HepG2 (cell line): Measurements from ENCODE around the gene PAPSS2. TPM values are rescaled to one million over a fixed set of nuclear protein-coding genes. Genes with fewer than 3 reads are reported as not detected.

Experiments
- CHD2 ChIP-seq: IDR thresholded peaks from 2 replicates; pipeline ENCODE4 v1.6.1; 2011; ENCODE audit warnings: low read depth, low read length, improper control_type of control experiment
- EED ChIP-seq: sonication (generic); formaldehyde crosslinking; IDR thresholded peaks from 2 replicates; pipeline ENCODE4 v1.5.0; 2020; ENCODE audit warnings: mild to moderate bottlenecking, missing genetic modification reagents
- EZH2 ChIP-seq: conservative IDR thresholded peaks from 2 replicates; pipeline ENCODE4 v1.6.1; 2012; ENCODE audit warnings: mild to moderate bottlenecking, low read depth, low read length, moderate library complexity
- HOXA7 ChIP-seq: sonication (generic); formaldehyde crosslinking; IDR thresholded peaks from 2 replicates; pipeline ENCODE4 v1.8.1; 2022; ENCODE audit warnings: mild to moderate bottlenecking, missing genetic modification reagents, moderate library complexity
- IKZF4 ChIP-seq: sonication (generic); formaldehyde crosslinking; IDR thresholded peaks from 2 replicates; pipeline ENCODE4 v1.5.1; 2020; ENCODE audit warnings: borderline replicate concordance, mild to moderate bottlenecking, low read depth, missing genetic modification reagents; ENCODE audit errors: not compliant biosample characterization
- KMT2B ChIP-seq: IDR thresholded peaks from 2 replicates; pipeline ENCODE4 v1.6.1; 2016; ENCODE audit warnings: missing genetic modification reagents, missing compliant biosample characterization
- MED13 ChIP-seq: sonication (generic); formaldehyde crosslinking; IDR thresholded peaks from 2 replicates; pipeline ENCODE4 v1.5.0; 2020; ENCODE audit warnings: missing genetic modification reagents
- NONO ChIP-seq, 2 experiments: fragments of 450-650 bp in 1 of 2; sonication (generic) in 1 of 2; formaldehyde crosslinking in 1 of 2; IDR thresholded peaks in 1 of 2; conservative IDR thresholded peaks in 1 of 2; 2 replicates each; pipeline versions ENCODE4 v1.6.1 to v1.8.0; 2017 to 2022; ENCODE audit warnings: mild to moderate bottlenecking in 1 of 2, missing genetic modification reagents in 1 of 2, moderate library complexity in 1 of 2
- NR2C2 ChIP-seq: sonication (generic); formaldehyde crosslinking; IDR thresholded peaks from 2 replicates; pipeline ENCODE4 v1.4.0; 2020; ENCODE audit warnings: missing genetic modification reagents, mild to moderate bottlenecking, moderate library complexity, borderline replicate concordance
- PCBP2 ChIP-seq: fragments of 200-400 bp; formaldehyde crosslinking; optimal IDR thresholded peaks from 2 replicates; pipeline ENCODE3; 2018; ENCODE audit warnings: low read length, low read depth; ENCODE audit not compliant: poor library complexity, severe bottlenecking
- SNAPC2 ChIP-seq: sonication (generic); formaldehyde crosslinking; IDR thresholded peaks from 2 replicates; pipeline ENCODE4 v1.8.1; 2022; ENCODE audit warnings: mild to moderate bottlenecking, missing genetic modification reagents
- TEAD2 ChIP-seq: sonication (generic); formaldehyde crosslinking; IDR thresholded peaks from 2 replicates; pipeline ENCODE4 v1.9.0; 2021; ENCODE audit warnings: missing genetic modification reagents
- ZBTB42 ChIP-seq: sonication (generic); formaldehyde crosslinking; IDR thresholded peaks from 2 replicates; pipeline ENCODE4 v1.5.0; 2020; ENCODE audit warnings: mild to moderate bottlenecking, missing genetic modification reagents
- ZNF441 ChIP-seq: sonication (generic); formaldehyde crosslinking; IDR thresholded peaks from 2 replicates; pipeline ENCODE4 v1.7.0; 2021; ENCODE audit warnings: missing genetic modification reagents, borderline replicate concordance
- ZNF616 ChIP-seq: sonication (generic); formaldehyde crosslinking; IDR thresholded peaks from 2 replicates; pipeline ENCODE4 v1.5.0; 2020; ENCODE audit warnings: low read depth, mild to moderate bottlenecking, missing genetic modification reagents
- ZNF720 ChIP-seq: sonication (generic); formaldehyde crosslinking; IDR thresholded peaks from 2 replicates; pipeline ENCODE4 v1.4.0; 2020; ENCODE audit warnings: missing genetic modification reagents
- ZNF775 ChIP-seq: sonication (generic); formaldehyde crosslinking; IDR thresholded peaks from 2 replicates; pipeline ENCODE4 v1.4.0; 2020; ENCODE audit warnings: missing genetic modification reagents, mild to moderate bottlenecking, moderate library complexity, borderline replicate concordance
- polyA plus RNA-seq, 8 experiments: library from polyadenylated mRNA; depleted of rRNA in 3 of 8; stranded (reverse) in 7 of 8; unstranded in 1 of 8; fragments of >200 nt; fragmentation: Illumina TruSeq in 4 of 8; extraction: Trizol in 4 of 8; gene quantifications; 2 replicates each; pipeline versions ENCODE4 v1.2.1 to v1.2.3, GENCODE V29; 2011 to 2016; ENCODE audit warnings: low read depth in 4 of 8, missing spikeins in 1 of 8, mixed read lengths in 1 of 8; ENCODE audit not compliant: insufficient read depth in 1 of 8
- total RNA-seq, 5 experiments: library from RNA; depleted of rRNA; stranded (reverse); fragments of >200 nt; fragmentation: Illumina TruSeq; extraction: Trizol; gene quantifications; 2 replicates each; pipeline ENCODE4 v1.2.3, GENCODE V29; 2016; ENCODE audit warnings: low read depth in 1 of 5
- TF ChIP-seq, protein P1 (sequence below): sonication (generic); formaldehyde crosslinking; IDR thresholded peaks from 2 replicates; pipeline ENCODE4 v1.5.0; 2020; ENCODE audit warnings: missing genetic modification reagents
- TF ChIP-seq, protein P2 (sequence below): sonication (generic); formaldehyde crosslinking; IDR thresholded peaks from 2 replicates; pipeline ENCODE4 v1.5.0; 2020; ENCODE audit warnings: mild to moderate bottlenecking, missing genetic modification reagents
- TF ChIP-seq, protein P3 (sequence below): sonication (generic); formaldehyde crosslinking; IDR thresholded peaks from 2 replicates; pipeline ENCODE4 v1.8.0; 2022; ENCODE audit warnings: missing genetic modification reagents, mild to moderate bottlenecking, borderline replicate concordance
- TF ChIP-seq, protein P4 (sequence below): sonication (generic); formaldehyde crosslinking; IDR thresholded peaks from 2 replicates; pipeline ENCODE4 v1.5.0; 2020; ENCODE audit warnings: mild to moderate bottlenecking, missing genetic modification reagents
- TF ChIP-seq, protein P5 (sequence below): sonication (generic); formaldehyde crosslinking; IDR thresholded peaks from 2 replicates; pipeline ENCODE4 v1.4.0; 2020; ENCODE audit warnings: mild to moderate bottlenecking, missing genetic modification reagents

PAPSS2 gene
- total and polyA plus RNA-seq, 2 of the 13 experiments (the other 11 are each of a cell fraction or from before 2014, with no cell fraction given), result 0.11 to 0.12 TPM

DNA sequence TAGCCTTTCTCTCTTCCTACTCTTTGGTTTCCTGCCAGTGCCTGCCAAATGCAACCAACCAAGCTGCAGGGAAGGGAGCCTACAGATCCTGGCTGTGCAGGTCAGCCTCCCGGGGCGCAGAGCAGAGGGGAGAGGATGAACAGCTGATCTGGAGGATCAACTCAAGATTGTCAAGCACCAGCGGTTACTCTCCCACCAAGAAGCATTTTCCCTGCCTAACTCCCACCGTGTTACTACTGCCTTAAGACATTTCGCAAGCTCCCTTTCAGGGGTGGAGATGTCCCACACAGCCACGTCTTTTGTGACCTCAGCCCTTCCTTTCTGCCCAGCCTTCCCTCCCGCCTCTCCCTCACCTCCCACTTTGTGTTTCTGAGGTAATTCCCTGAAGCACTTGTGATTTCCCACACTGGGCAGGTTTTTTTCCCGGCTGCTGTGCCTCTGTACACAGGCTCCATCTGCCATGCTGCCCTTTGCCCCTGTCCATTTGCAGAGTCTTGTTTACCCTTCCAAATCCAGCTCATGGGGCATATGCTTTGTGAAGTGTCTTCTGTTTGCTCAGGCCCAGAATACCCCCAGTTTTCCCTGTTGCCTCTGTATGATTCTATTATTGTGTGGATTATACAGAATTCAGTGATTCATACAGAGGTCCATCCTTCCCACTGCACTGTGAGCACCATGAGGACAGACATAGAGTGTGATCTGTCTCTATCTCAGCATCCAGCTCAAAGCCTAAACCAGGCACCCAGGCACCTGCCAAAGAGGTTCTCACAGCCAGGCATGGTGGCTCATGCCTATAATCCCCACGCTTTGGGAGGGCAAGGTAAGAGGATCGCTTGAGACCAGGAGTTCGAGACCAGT is 40.9 kb upstream of the PAPSS2 start (continued):
- TF ChIP-seq, protein P1, sequence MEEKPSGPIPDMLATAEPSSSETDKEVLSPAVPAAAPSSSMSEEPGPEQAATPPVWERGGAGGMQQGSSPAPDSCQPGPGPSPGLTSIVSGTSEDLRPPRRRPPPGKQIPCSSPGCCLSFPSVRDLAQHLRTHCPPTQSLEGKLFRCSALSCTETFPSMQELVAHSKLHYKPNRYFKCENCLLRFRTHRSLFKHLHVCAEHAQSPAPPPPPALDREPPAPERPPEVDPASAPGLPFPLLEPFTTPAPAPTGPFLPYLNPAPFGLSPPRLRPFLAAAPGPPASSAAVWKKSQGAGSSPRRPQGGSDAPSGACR (CRISPR knock-in tag), result 0 out of 2 replicates have a peak, but pooled peaks have one; percentile 24
- TF ChIP-seq NR2C2 (CRISPR knock-in tag) (peak; percentile 82), SNAPC2 (CRISPR knock-in tag) (peak; percentile 67), ZNF441 (CRISPR knock-in tag) (peak; percentile 73; the same call in 1 of the 2 replicates), ZBTB42 (CRISPR knock-in tag) (no peak), ZNF720 (CRISPR knock-in tag) (no peak), KMT2B (CRISPR knock-in tag) (0 out of 2 replicates have a peak, but pooled peaks have one; percentile 22), HOXA7 (no peak), IKZF4 (peak; percentile 58), ZNF616 (CRISPR knock-in tag) (no peak; the same call in 1 of the 2 replicates), PCBP2 (no peak), NONO (IDR thresholded peaks at IDR 0.05) (no peak), NONO (CRISPR knock-in tag; conservative IDR thresholded peaks at IDR 0.05) (peak; percentile 79), EED (no peak; the same call in 1 of the 2 replicates), MED13 (CRISPR knock-in tag) (peak; percentile 38; the same call in 1 of the 2 replicates), EZH2 (no peak), CHD2 (no peak), ZNF775 (CRISPR knock-in tag) (no peak), TEAD2 (CRISPR knock-in tag) (no peak)
- TF ChIP-seq, protein P2, sequence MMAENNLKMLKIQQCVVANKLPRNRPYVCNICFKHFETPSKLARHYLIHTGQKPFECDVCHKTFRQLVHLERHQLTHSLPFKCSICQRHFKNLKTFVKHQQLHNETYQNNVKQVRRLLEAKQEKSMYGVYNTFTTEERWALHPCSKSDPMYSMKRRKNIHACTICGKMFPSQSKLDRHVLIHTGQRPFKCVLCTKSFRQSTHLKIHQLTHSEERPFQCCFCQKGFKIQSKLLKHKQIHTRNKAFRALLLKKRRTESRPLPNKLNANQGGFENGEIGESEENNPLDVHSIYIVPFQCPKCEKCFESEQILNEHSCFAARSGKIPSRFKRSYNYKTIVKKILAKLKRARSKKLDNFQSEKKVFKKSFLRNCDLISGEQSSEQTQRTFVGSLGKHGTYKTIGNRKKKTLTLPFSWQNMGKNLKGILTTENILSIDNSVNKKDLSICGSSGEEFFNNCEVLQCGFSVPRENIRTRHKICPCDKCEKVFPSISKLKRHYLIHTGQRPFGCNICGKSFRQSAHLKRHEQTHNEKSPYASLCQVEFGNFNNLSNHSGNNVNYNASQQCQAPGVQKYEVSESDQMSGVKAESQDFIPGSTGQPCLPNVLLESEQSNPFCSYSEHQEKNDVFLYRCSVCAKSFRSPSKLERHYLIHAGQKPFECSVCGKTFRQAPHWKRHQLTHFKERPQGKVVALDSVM (CRISPR knock-in tag), result peak; percentile 52
- TF ChIP-seq, protein P3, sequence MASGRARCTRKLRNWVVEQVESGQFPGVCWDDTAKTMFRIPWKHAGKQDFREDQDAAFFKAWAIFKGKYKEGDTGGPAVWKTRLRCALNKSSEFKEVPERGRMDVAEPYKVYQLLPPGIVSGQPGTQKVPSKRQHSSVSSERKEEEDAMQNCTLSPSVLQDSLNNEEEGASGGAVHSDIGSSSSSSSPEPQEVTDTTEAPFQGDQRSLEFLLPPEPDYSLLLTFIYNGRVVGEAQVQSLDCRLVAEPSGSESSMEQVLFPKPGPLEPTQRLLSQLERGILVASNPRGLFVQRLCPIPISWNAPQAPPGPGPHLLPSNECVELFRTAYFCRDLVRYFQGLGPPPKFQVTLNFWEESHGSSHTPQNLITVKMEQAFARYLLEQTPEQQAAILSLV (CRISPR knock-in tag), result 0 out of 2 replicates have a peak, but pooled peaks have one; percentile 37
- TF ChIP-seq, protein P4, sequence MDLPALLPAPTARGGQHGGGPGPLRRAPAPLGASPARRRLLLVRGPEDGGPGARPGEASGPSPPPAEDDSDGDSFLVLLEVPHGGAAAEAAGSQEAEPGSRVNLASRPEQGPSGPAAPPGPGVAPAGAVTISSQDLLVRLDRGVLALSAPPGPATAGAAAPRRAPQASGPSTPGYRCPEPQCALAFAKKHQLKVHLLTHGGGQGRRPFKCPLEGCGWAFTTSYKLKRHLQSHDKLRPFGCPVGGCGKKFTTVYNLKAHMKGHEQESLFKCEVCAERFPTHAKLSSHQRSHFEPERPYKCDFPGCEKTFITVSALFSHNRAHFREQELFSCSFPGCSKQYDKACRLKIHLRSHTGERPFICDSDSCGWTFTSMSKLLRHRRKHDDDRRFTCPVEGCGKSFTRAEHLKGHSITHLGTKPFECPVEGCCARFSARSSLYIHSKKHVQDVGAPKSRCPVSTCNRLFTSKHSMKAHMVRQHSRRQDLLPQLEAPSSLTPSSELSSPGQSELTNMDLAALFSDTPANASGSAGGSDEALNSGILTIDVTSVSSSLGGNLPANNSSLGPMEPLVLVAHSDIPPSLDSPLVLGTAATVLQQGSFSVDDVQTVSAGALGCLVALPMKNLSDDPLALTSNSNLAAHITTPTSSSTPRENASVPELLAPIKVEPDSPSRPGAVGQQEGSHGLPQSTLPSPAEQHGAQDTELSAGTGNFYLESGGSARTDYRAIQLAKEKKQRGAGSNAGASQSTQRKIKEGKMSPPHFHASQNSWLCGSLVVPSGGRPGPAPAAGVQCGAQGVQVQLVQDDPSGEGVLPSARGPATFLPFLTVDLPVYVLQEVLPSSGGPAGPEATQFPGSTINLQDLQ (CRISPR knock-in tag), result no peak
- TF ChIP-seq, protein P5, sequence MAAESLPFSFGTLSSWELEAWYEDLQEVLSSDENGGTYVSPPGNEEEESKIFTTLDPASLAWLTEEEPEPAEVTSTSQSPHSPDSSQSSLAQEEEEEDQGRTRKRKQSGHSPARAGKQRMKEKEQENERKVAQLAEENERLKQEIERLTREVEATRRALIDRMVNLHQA (CRISPR knock-in tag), result no peak
